Heart right ventricle (tissue), 16 donors: ENCODE measurements around the gene CBLC. TPM values are rescaled to one million over a fixed set of nuclear protein-coding genes. Genes with fewer than 3 reads are reported as not detected.
"Not testable (repeated sequence)": the region's sequence is repeated elsewhere in the genome, so short reads cannot be mapped to it uniquely, and the experiment has no call there.

Experiments
- ATAC-seq, 8 donors: fragments of 200-7000 bp; cut with Tn5 transposase; one replicate each; pipeline ENCODE4 v1.9.1; 2020; ENCODE audit warnings: mild to moderate bottlenecking in 8 of 8, moderate library complexity in 8 of 8, moderate number of reproducible peaks in 1 of 8
- DNase-seq, 2 donors: peaks; one replicate each; pipeline ENCODE4 v3.0.0-alpha.2; 2020
- H3K27ac ChIP-seq, 10 donors: fragments of 200-600 bp; sonication (generic) in 2 of 10; one replicate each; pipeline versions ENCODE4 v1.5.0 to v1.8.0; 2020 to 2022; ENCODE audit warnings: mild to moderate bottlenecking in 3 of 10
- H3K27me3 ChIP-seq, 7 donors: fragments of 200-600 bp; one replicate each; pipeline ENCODE4 v1.8.0; 2021 to 2022; ENCODE audit warnings: mild to moderate bottlenecking in 2 of 7
- H3K36me3 ChIP-seq, 9 donors: fragments of 200-600 bp; sonication (generic) in 1 of 9; one replicate each; pipeline versions ENCODE4 v1.5.0 to v1.8.0; 2020 to 2022; ENCODE audit warnings: mild to moderate bottlenecking in 2 of 9
- H3K4me1 ChIP-seq, 9 donors: fragments of 200-600 bp; sonication (generic) in 1 of 9; one replicate each; pipeline versions ENCODE4 v1.5.0 to v1.8.0; 2020 to 2022; ENCODE audit warnings: mild to moderate bottlenecking in 4 of 9
- H3K4me3 ChIP-seq, 10 donors: fragments of 200-600 bp; sonication (generic) in 2 of 10; one replicate each; pipeline versions ENCODE4 v1.5.0 to v1.8.0; 2020 to 2022; ENCODE audit warnings: mild to moderate bottlenecking in 7 of 10, moderate library complexity in 2 of 10
- H3K9me3 ChIP-seq, 11 donors: fragments of 200-600 bp in 10 of 11; sonication (generic) in 2 of 11; one replicate each; pipeline versions ENCODE4 v1.5.0 to v1.8.0; 2013 to 2022; ENCODE audit warnings: mild to moderate bottlenecking in 2 of 11, control low read depth in 1 of 11, moderate library complexity in 1 of 11
- CTCF ChIP-seq, 9 donors: fragments of 200-600 bp; sonication (generic) in 2 of 9; IDR thresholded peaks; one replicate each; pipeline versions ENCODE4 v1.5.0 to v1.8.0; 2021 to 2022; ENCODE audit warnings: antibody characterized with exemption in 9 of 9, mild to moderate bottlenecking in 5 of 9, moderate library complexity in 1 of 9
- WGBS, 2 donors: extraction: QIAGEN DNeasy Blood & Tissue Kit; methylation state at CpG; one replicate each; pipeline ENCODE4 v1.1.7; 2013; ENCODE audit warnings: inconsistent platforms in 1 of 2; 5-methylcytosine and 5-hydroxymethylcytosine counted together
- intact Hi-C, 10 donors: fragments of 100-400 bp; cut with DNase I; formaldehyde crosslinking; loops; one replicate each; pipeline versions ENCODE4 v1.11.1 to v1.14.2; 2022
- polyA plus RNA-seq, 2 donors: library from polyadenylated mRNA; stranded (reverse); fragments of 200-250 nt; gene quantifications; one replicate each; pipeline ENCODE4 v1.2.3, GENCODE V29; 2013
- total RNA-seq, 10 donors: library from RNA; stranded (reverse); fragmentation: NEBNext Ultra II Directional in 3 of 10; extraction: Animal tissue kit (Norgen Biotek cat#: 25700) in 3 of 10; gene quantifications; one replicate each; pipeline versions ENCODE4 v1.2.1 to v1.2.4, GENCODE V29; 2021 to 2023
- donor health status: Arrhythmogenic right ventricular cardiomyopathy.
- donor health status: ischemic (EF 13 %, LVEDD 7.1; RV severe dilation, severe dysfunction).
- donor health status: healthy with polysubstance abuse.
- donor health status: DM: no; HTN: yes; CAD: no.
- donor health status: DM: no; HTN: no; CAD: no.
- donor health status: ischemic (EF 25% LVEDD 6.9; RV normal size, moderate dysfunction).
- donor health status: ischemic (EF 25% LVEDD 5.7; RV mildly dilated, moderate dysfunction).
- donor health status: healthy.
- donor health status: DM: yes; HTN: yes; CAD: no.
- donor health status: Ischemic cardiomyopathy.
- donor health status: ischemic (EF 35%, LVEDD 5.7; RV mildly dilated, moderate dysfunction).
- donor health status: nonischemic (EF 11% LVEDD 7.7; RV severe dilation, severe dysfunction).
- donor health status: DM: yes; HTN: yes; CAD: no.
- donor health status: PGD.
- donor health status: ischemic (EF 29% LVEDD 5.4; RV normal size, mild dysfunction).
- donor health status: nonischemic (EF 23%, LVEDD 6.1; RV moderate dilation, normal function).

The CBLC gene
- total and polyA plus RNA-seq, 12 donors = 0.38 TPM; not detected in 11

- H3K36me3 ChIP-seq = no peaks in the 10 kb centered on the region
- H3K4me1 ChIP-seq = peaks cover 0 to 4% (median 0%) of the 10 kb centered on the region in 9 donors
- no peak for TF ChIP-seq CTCF (IDR thresholded peaks at IDR 0.05)
- no peak overlapping the region for H3K27ac ChIP-seq
- peaks cover 0 to 19% (median 10%) of the 10 kb centered on the region in 7 donors for H3K27me3 ChIP-seq
- 85 to 90% methylated on average over 6 of the region's 6 CpGs for WGBS, 2 donors
- no peak for DNase-seq
- H3K9me3 ChIP-seq = no peaks in the 10 kb centered on the region
- ATAC-seq = no peak
- intact Hi-C loops = loop anchor here in 3 of 10 donors (10.0 kb wide), 1 partner anchor 201 kb away; no protein-coding TSS in a partner anchor
- H3K4me3 ChIP-seq = no peak overlapping the region
These were observed 1.9 kb upstream of the CBLC start for GRCh38 chr19:44775676-44776240.

GRCh38 chr19:44776402-44777096, 1.1 kb upstream of the CBLC start:
- Histone ChIP-seq H3K9me3 (no peaks in the 10 kb centered on the region), H3K27ac (no peak overlapping the region), H3K27me3 (peaks cover 0 to 19% (median 10%) of the 10 kb centered on the region in 7 donors), H3K36me3 (no peaks in the 10 kb centered on the region), H3K4me1 (peaks cover 0 to 4% (median 0%) of the 10 kb centered on the region in 9 donors), H3K4me3 (no peak overlapping the region)
- no peak for DNase-seq
- no peak for TF ChIP-seq CTCF (IDR thresholded peaks at IDR 0.05)
- no peak for ATAC-seq
- WGBS, 2 donors = 93 to 95% methylated on average over 23 of the region's 23 CpGs
- intact Hi-C loops = loop anchor here in 3 of 10 donors (10.0 kb wide), 1 partner anchor 202 kb away; no protein-coding TSS in a partner anchor

GRCh38 chr19:44779150-44779549, 1.5 kb downstream of the CBLC start:
- intact Hi-C loops = loop anchor here in 3 of 10 donors (10.0 kb wide), 1 partner anchor 204 kb away; no protein-coding TSS in a partner anchor
- H3K27me3 ChIP-seq = peaks cover 0 to 14% (median 10%) of the 10 kb centered on the region in 7 donors
- ATAC-seq (no peak), DNase-seq (no peak)
- H3K27ac ChIP-seq = no peak overlapping the region
- no peak for TF ChIP-seq CTCF (IDR thresholded peaks at IDR 0.05)
- H3K4me1 ChIP-seq = peaks cover 0 to 6% (median 0%) of the 10 kb centered on the region in 9 donors
- H3K4me3 ChIP-seq = no peak overlapping the region
- no peaks in the 10 kb centered on the region for H3K9me3 ChIP-seq
- 87 to 90% methylated on average over 2 of the region's 2 CpGs for WGBS, 2 donors
- no peaks in the 10 kb centered on the region for H3K36me3 ChIP-seq

GRCh38 chr19:44781694-44782093, 4.0 kb downstream of the CBLC start:
- H3K27me3 ChIP-seq = peaks cover 0 to 14% (median 10%) of the 10 kb centered on the region in 7 donors
- not testable (repeated sequence) for DNase-seq, H3K4me3 ChIP-seq, H3K9me3 ChIP-seq, ATAC-seq, H3K27ac ChIP-seq, H3K36me3 ChIP-seq
- intact Hi-C loops = loop anchor here in 4 of 10 donors (5.0 kb wide), 2 partner anchors 61 to 69 kb away; no protein-coding TSS in a partner anchor
- H3K4me1 ChIP-seq = peaks cover 0 to 12% (median 3%) of the 10 kb centered on the region in 9 donors
- WGBS, 2 donors = 91 to 95% methylated on average over 2 of the region's 2 CpGs
